Bronchial epithelial cell (primary cell): Measurements from ENCODE around the gene MAP3K7. TPM values are rescaled to one million over a fixed set of nuclear protein-coding genes. Genes with fewer than 3 reads are reported as not detected.
"Not testable (repeated sequence)": the region's sequence is repeated elsewhere in the genome, so short reads cannot be mapped to it uniquely, and the experiment has no call there.

Experiments used
- DNase-seq: peaks from one replicate; pipeline ENCODE4 v3.0.0-alpha.2; 2010; ENCODE audit warnings: low read depth
- FAIRE-seq: peaks from 2 replicates; lab custom pipeline; 2011; peaks lifted over from hg19 to GRCh38; lab: Jason Lieb, UNC
- H3K27me3 ChIP-seq: 2 replicates; pipeline ENCODE4 v1.5.1; 2011; ENCODE audit warnings: low read length; ENCODE audit not compliant: control insufficient read depth, insufficient read depth
- H3K36me3 ChIP-seq: 2 replicates; pipeline ENCODE4 v1.5.1; 2011; ENCODE audit warnings: low read length; ENCODE audit not compliant: control insufficient read depth, insufficient read depth
- H3K4me3 ChIP-seq: 2 replicates; pipeline ENCODE4 v1.5.1; 2011; ENCODE audit warnings: mild to moderate bottlenecking, low read depth, low read length, control low read depth
- total RNA-seq: library from RNA; depleted of rRNA; stranded (reverse); fragments of >200 nt; gene quantifications from 2 replicates; pipeline ENCODE4 v1.2.1, GENCODE V29; 2014
- TF ChIP-seq, protein P1 (sequence below): IDR thresholded peaks from 2 replicates; pipeline ENCODE4 v1.5.1; 2011; ENCODE audit warnings: mild to moderate bottlenecking, moderate library complexity, low read length, control low read depth, inconsistent platforms; ENCODE audit not compliant: insufficient read depth, severe bottlenecking

Gene MAP3K7
- total RNA-seq, 1 donor from 2014 or later = 27.6 TPM

DNA sequence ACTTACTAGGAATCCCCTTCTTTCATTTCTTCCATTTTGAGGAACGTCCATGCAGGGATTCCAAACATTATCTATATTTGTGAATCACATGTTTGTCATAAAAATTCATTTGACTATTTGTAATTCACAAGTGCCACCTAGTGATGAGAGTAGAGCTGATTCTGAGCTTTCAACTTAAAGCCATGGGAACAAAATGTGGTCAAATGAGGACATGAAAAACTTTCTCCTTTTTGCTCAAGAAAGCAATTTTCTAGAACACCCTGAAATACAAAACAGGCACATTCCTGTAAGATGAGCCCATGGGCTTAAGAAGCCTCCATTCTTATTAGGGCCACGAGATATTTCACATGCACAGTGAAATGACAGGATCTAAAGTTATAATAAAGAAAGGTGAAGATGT is 12.3 kb downstream of the MAP3K7 start:
- DNase-seq (no peak), FAIRE-seq (no peak)

DNA sequence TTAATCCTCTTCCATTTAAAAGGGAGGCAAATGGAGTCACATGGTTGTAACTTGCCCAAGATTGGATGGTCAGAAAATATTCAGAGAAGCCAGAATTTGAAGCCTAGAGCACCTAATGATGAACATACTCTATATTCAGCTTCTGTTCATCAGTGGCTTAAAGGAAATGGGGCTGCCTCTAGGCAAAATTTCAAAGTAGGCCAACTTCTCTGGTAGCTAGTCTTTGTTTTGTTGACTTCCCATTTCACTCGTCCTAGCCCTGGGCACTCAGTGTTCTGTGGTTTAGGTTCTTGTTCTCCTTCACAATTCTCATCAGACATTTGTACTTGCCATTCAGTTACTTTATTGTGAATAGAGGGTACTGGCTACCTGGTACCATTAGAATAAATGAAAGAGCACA is 13.2 kb downstream of the MAP3K7 start:
- FAIRE-seq = no peak
- TF ChIP-seq, protein P1, sequence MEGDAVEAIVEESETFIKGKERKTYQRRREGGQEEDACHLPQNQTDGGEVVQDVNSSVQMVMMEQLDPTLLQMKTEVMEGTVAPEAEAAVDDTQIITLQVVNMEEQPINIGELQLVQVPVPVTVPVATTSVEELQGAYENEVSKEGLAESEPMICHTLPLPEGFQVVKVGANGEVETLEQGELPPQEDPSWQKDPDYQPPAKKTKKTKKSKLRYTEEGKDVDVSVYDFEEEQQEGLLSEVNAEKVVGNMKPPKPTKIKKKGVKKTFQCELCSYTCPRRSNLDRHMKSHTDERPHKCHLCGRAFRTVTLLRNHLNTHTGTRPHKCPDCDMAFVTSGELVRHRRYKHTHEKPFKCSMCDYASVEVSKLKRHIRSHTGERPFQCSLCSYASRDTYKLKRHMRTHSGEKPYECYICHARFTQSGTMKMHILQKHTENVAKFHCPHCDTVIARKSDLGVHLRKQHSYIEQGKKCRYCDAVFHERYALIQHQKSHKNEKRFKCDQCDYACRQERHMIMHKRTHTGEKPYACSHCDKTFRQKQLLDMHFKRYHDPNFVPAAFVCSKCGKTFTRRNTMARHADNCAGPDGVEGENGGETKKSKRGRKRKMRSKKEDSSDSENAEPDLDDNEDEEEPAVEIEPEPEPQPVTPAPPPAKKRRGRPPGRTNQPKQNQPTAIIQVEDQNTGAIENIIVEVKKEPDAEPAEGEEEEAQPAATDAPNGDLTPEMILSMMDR = no peak
- no peaks in the 10 kb centered on the region for H3K27me3 ChIP-seq

More for the DNA sequence above, 12.3 kb downstream of the MAP3K7 start:
- TF ChIP-seq, protein P1 = no peak
- peaks cover 5% of the 10 kb centered on the region for H3K36me3 ChIP-seq
- no peak overlapping the region for H3K4me3 ChIP-seq
- H3K27me3 ChIP-seq = no peaks in the 10 kb centered on the region

DNA sequence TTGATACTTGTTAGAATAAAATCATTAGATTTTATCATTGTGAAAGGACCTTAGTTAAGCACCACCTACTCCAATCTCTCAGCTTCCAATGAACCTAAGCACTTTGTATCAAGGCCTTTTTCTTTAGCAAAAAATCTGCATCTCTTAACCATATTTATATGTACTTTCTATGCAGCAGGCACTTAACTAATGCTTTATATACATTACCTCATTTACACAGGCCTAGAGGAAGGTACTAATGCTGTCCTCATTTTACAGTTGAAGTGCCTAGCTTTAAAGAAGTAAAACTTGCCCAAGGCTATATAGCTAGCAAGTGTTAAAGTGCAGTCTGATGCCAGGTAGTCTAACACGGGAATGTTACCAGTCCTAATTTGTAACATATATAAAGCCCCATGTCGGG is 14.0 kb downstream of the MAP3K7 start:
- no peaks in the 10 kb centered on the region for H3K27me3 ChIP-seq
- H3K36me3 ChIP-seq = peaks cover 4% of the 10 kb centered on the region
- DNase-seq (no peak), FAIRE-seq (no peak)
- TF ChIP-seq, protein P1 = no peak
- H3K4me3 ChIP-seq = no peak overlapping the region

More for the DNA sequence above, 13.2 kb downstream of the MAP3K7 start:
- DNase-seq = no peak
- Histone ChIP-seq H3K4me3 (no peak overlapping the region), H3K36me3 (peaks cover 4% of the 10 kb centered on the region)

DNA sequence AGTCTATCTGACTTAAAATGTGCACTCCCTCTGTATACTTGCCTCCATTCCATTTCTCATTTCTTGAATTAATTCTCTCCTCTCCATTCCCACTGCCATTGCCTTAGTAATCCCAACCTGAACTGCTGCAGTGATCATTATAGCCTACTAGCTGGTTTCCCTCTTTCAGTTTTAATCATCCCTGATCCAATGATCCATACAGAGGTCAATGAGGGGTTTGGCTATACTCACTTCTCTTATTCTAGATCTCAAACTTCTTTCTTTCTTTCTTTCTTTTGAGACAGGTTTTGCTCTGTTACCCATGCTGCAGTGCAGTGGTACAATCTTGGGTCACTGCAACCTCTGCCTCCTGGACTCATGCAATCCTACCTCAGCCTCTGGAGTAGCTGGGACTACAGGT is 17.6 kb downstream of the MAP3K7 start:
- Histone ChIP-seq H3K27me3 (no peaks in the 10 kb centered on the region), H3K4me3 (no peak overlapping the region), H3K36me3 (peaks cover 1% of the 10 kb centered on the region)
- DNase-seq (no peak), FAIRE-seq (no peak)
- TF ChIP-seq, protein P1 = no peak

DNA sequence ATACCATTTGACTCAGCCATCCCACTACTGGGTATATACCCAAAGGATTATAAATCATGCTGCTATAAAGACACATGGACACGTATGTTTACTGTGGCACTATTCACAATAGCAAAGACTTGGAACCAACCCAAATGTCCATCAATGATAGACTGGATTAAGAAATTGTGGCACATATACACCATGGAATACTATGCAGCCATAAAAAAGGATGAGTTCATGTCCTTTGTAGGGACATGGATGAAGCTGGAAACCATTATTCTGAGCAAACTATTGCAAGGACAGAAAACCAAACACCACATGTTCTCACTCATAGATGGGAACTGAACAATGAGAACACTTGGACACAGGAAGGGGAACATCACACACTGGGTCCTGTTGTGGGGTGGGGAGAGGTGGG is 19.2 kb downstream of the MAP3K7 start:
- not testable (repeated sequence) for DNase-seq, H3K36me3 ChIP-seq, FAIRE-seq, H3K27me3 ChIP-seq, H3K4me3 ChIP-seq

DNA sequence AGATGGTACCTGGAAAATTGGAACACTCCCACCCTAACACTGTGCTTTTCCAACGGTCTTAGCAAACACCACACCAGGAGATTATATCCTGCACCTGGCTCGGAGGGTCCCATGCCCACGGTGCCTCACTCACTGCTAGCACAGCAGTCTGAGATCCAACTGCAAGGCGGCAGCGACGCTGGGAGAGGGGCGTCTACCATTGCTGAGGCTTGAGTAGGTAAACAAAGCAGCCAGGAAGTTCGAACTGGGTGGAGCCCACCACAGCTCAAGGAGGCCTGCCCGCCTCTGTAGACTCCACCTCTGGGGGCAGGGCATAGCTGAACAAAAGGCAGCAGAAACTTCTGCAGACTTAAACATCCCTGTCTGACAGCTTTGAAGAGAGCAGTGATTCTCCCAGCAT is 24.5 kb downstream of the MAP3K7 start:
- not testable (repeated sequence) for H3K36me3 ChIP-seq, H3K27me3 ChIP-seq, H3K4me3 ChIP-seq, FAIRE-seq, DNase-seq

DNA sequence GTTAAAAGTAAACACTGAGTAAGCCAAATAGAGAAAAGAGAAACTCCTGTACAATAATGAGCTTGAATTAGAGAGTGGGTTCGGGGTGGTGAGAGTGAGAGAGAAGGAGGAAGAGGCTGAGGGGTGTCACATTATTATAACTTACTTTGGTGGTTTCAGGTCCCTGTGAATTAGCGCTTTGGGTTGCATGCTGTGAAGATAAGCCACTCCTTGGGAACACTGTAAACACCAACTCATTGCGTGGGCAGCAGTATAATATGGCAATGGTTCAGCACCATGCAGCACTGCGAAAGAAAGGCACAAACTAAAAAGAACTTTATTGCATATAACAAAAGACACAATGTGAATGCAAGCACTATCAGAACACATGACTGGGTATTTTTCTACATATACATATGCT is 26.9 kb downstream of the MAP3K7 start:
- peaks cover 7% of the 10 kb centered on the region for H3K36me3 ChIP-seq
- DNase-seq = no peak
- TF ChIP-seq, protein P1 = no peak
- FAIRE-seq = no peak
- H3K4me3 ChIP-seq = no peak overlapping the region
- H3K27me3 ChIP-seq = no peaks in the 10 kb centered on the region
